GM12874 (cell line): ENCODE results near the gene C8B.

Source experiments
- TF ChIP-seq, protein P1 (sequence below): IDR thresholded peaks from 2 replicates; pipeline ENCODE4 v1.5.1; 2011; ENCODE audit warnings: low read depth, mild to moderate bottlenecking, control low read depth, low read length, moderate library complexity; ENCODE audit not compliant: insufficient read depth

The C8B gene

DNA sequence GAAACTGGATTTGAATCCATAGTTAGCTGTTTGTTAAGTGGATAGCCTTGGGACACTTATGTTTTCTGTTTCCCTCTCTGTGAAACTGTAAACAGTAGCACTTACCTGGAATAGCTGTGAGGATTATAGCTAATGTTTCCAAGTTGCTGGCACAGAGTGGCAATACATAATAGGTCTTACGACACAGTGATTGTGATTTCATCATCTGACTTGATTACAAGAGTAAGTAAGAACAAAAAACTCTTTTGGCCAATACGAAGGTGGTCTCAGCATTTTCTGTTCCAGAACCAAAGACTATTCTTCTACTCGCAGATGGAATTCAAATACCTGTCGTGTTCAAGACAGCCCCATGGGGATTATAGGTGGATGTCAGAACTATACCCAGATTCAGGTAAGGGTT is 2.1 kb downstream of the C8B start:
- TF ChIP-seq, protein P1, sequence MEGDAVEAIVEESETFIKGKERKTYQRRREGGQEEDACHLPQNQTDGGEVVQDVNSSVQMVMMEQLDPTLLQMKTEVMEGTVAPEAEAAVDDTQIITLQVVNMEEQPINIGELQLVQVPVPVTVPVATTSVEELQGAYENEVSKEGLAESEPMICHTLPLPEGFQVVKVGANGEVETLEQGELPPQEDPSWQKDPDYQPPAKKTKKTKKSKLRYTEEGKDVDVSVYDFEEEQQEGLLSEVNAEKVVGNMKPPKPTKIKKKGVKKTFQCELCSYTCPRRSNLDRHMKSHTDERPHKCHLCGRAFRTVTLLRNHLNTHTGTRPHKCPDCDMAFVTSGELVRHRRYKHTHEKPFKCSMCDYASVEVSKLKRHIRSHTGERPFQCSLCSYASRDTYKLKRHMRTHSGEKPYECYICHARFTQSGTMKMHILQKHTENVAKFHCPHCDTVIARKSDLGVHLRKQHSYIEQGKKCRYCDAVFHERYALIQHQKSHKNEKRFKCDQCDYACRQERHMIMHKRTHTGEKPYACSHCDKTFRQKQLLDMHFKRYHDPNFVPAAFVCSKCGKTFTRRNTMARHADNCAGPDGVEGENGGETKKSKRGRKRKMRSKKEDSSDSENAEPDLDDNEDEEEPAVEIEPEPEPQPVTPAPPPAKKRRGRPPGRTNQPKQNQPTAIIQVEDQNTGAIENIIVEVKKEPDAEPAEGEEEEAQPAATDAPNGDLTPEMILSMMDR, result no peak

DNA sequence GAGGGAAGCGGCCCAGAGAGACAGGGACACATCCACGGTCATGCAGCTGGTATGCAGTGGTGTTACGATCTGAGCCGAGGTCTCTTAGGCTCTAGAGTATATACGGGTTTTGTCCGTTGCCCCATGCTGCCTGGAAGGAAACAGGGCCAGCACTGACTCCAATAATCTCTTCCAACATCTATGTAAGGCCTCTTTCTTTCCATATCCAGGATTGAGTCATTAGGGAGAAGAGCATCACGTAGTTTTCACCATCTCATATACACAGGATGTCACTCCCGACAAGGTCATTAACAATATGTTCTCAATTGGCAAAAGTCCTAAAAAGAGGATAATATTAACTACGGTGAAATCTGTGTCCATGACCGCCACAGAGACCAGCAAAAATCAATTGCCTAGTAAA is 4.4 kb downstream of the C8B start:
- TF ChIP-seq, protein P1, result no peak

DNA sequence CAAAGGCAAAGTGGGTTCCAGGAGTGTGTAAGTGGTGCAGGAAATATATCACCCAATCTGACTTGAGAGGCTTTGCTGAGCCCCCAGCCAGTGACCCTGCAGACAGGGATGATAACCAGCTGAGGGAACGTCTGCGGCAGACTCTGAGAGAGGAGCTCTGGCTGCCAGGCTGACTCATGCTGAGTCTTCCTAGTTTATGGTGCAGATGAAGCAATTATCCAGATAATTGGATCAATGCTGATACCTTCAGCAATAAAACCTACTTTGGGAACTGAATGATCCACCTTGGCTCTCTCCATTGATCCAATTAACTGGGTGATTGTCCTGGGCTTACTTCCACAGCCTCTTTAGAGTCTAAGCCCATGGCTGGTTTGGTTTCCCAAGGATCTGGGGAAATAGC is 7.3 kb downstream of the C8B start:
- TF ChIP-seq, protein P1, result no peak

DNA sequence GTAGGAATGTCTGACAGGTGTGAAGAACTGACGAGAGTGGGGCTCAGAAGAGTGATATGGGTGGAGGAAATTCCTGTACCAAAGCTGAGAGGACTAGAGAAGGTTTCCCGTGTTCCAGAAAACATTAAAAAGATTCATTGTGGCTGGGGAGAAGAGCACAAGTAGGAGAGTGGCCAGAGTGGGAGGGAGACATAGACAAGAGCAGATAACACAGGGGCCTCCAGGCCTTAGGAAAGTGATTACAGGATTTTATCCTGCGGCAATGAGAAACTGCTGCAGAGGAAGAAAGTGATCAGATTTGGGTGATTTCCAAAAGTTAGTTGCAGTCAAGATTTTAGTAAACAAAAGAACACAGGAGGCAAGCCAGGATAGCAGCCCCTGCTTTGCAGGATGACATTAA is 7.9 kb downstream of the C8B start:
- TF ChIP-seq, protein P1, result no peak

DNA sequence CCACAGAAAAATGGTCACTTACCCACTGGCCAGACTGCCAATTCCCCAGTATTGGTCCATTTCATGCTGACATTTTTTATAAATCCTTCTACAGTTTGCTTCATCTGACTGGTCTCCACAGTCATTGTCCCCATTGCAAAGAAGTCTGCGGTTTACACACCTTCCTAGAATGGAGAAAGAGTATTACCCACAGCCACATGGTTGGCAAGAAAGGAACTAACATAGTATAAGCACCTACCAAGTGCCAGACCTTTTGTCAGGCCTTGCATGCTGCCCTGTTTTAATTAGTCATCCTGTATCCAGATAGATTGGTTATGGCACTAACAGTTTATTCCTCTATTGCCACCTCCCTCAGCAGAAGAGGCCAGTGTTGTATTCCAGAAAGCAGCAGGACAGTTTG is 11.2 kb downstream of the C8B start:
- TF ChIP-seq, protein P1, result no peak

DNA sequence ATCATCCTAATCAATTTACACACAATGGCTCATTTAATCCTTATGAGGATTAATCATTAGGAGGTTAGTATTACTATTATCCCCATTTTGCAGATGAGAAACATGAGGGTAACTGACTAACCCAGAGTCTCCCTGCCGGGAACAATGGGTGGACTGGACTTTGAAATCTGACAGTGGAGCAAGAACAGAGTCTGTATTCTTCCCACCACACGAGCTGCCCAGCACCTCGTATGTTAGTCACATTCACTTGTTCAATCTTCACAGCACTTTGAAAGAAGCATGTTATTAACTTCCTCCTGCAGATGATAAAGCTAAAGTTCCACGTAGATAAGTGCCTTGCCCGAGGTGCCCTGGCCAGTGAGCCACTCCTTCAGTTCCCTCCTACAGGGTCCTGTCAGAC is 12.4 kb downstream of the C8B start:
- TF ChIP-seq, protein P1, result no peak

DNA sequence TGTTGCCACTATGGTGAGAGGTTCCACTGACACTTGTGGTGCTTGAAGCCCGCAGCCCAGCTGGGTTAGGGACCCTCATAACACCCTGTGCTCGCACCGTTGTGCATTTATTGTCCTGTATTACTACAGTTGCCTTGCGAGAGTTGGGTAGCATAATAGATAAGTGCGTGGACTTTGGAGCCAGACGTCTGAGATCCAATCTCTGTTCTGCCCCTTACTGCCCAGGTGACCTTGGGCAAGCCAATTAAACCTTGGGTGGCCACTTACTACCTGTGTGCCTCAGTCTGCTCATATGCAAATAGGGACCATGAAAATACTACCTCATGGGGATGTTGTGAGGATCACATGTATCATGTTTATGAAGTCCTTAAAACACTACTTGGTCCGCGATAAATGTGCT is 13.3 kb downstream of the C8B start:
- TF ChIP-seq, protein P1, result no peak
